ENCODE results near the gene TMEM150C.

TMEM150C gene

GRCh38 chr4:82458729-82459128 is 103.1 kb downstream of the TMEM150C start:
- TF ChIP-seq CTCF (IDR thresholded peaks at IDR 0.05; ENCODE audit: low read depth, low read length): no peak
- no peak for DNase-seq (ENCODE audit: low read depth, low spot score)
- in situ Hi-C loops (cut with HindIII; ENCODE audit: low sequenced_read_pairs): no loop called here
- H3K4me3 ChIP-seq (ENCODE audit: low read depth, low read length): no peak overlapping the region

- in situ Hi-C loops (cut with HindIII; ENCODE audit: low sequenced_read_pairs): no loop called here
- DNase-seq (ENCODE audit: low read depth, low spot score): no peak
- H3K4me3 ChIP-seq (ENCODE audit: low read depth, low read length): no peak overlapping the region
- no peak for TF ChIP-seq CTCF (IDR thresholded peaks at IDR 0.05; ENCODE audit: low read depth, low read length)
These were observed 104.5 kb downstream of the TMEM150C start for GRCh38 chr4:82457266-82457665.

GRCh38 chr4:82452026-82452425 is 109.8 kb downstream of the TMEM150C start:
- no peak for DNase-seq (ENCODE audit: low read depth, low spot score)
- no peak for TF ChIP-seq CTCF (IDR thresholded peaks at IDR 0.05; ENCODE audit: low read depth, low read length)
- in situ Hi-C loops (cut with HindIII; ENCODE audit: low sequenced_read_pairs): no loop called here
- no peak overlapping the region for H3K4me3 ChIP-seq (ENCODE audit: low read depth, low read length)

- no peak for TF ChIP-seq CTCF (IDR thresholded peaks at IDR 0.05; ENCODE audit: low read depth, low read length)
- DNase-seq (ENCODE audit: low read depth, low spot score): no peak
- H3K4me3 ChIP-seq (ENCODE audit: low read depth, low read length): no peak overlapping the region
- in situ Hi-C loops (cut with HindIII; ENCODE audit: low sequenced_read_pairs): no loop called here
These were observed 110.6 kb downstream of the TMEM150C start for GRCh38 chr4:82450966-82451755.

GRCh38 chr4:82447886-82448285 is 113.9 kb downstream of the TMEM150C start:
- no peak overlapping the region for H3K4me3 ChIP-seq (ENCODE audit: low read depth, low read length)
- DNase-seq (ENCODE audit: low read depth, low spot score): no peak
- in situ Hi-C loops (cut with HindIII; ENCODE audit: low sequenced_read_pairs): no loop called here
- no peak for TF ChIP-seq CTCF (IDR thresholded peaks at IDR 0.05; ENCODE audit: low read depth, low read length)

- TF ChIP-seq CTCF (IDR thresholded peaks at IDR 0.05; ENCODE audit: low read depth, low read length): no peak
- H3K4me3 ChIP-seq (ENCODE audit: low read depth, low read length): no peak overlapping the region
- in situ Hi-C loops (cut with HindIII; ENCODE audit: low sequenced_read_pairs): no loop called here
- DNase-seq (ENCODE audit: low read depth, low spot score): no peak
These were observed 122.7 kb downstream of the TMEM150C start for GRCh38 chr4:82439088-82439487.

Data from astrocyte of the spinal cord (primary cell).